K562 (cell line): ENCODE measurements around the gene MLLT1. TPM values are rescaled to one million over a fixed set of nuclear protein-coding genes. Genes with fewer than 3 reads are reported as not detected.

Source experiments
- ATAC-seq: fragments of 200-7000 bp; cut with Tn5 transposase; 3 replicates; pipeline ENCODE4 v1.9.1; 2020; ENCODE audit warnings: moderate library complexity
- BruUV-seq: library from RNA; stranded (reverse); fragments of 400-500 nt; replicated peaks from 2 replicates; lab custom pipeline; 2021; lab: Mats Ljungman, UMichigan
- CTCF ChIA-PET: fragments of 300-600 bp; formaldehyde crosslinking; extraction: SDS; loops from one replicate; lab custom pipeline; 2021; ENCODE audit warnings: low intra/inter-chr PET ratio; lab: Yijun Ruan, JAX
- POLR2A ChIA-PET: fragments of 300-600, 350-650 bp; sonication (Branson Sonifier 250); formaldehyde crosslinking; extraction: SDS; loops from one replicate; lab custom pipeline; 2021; ENCODE audit warnings: antibody characterized with exemption, inconsistent platforms; lab: Yijun Ruan, JAX
- DNase-seq, 4 experiments: peaks; one replicate each; pipeline versions ENCODE4 v3.0.0 to v3.0.0-alpha.2; 2011 to 2018; ENCODE audit warnings: low spot score in 3 of 4, mixed read lengths in 3 of 4; ENCODE audit errors: extremely low read depth in 1 of 4
- FAIRE-seq: peaks from 2 replicates; lab custom pipeline; 2011; peaks lifted over from hg19 to GRCh38; lab: Jason Lieb, UNC
- H2AFZ ChIP-seq: 2 replicates; pipeline ENCODE4 v1.6.0; 2011; ENCODE audit warnings: low read depth, low read length, control low read depth, inconsistent platforms
- H3K27ac ChIP-seq: fragments of 200-600 bp; 3 replicates; pipeline ENCODE4 v1.8.0; 2011; ENCODE audit warnings: low read depth, mild to moderate bottlenecking, control low read depth, inconsistent platforms, low read length, moderate library complexity, mixed read lengths; ENCODE audit errors: extremely low read depth
- H3K27me3 ChIP-seq, 2 experiments: fragments of 300-600 bp in 1 of 2; 2 replicates in 1 of 2; 3 replicates in 1 of 2; pipeline versions ENCODE4 v1.6.0 to v1.8.0; 2011; ENCODE audit warnings: inconsistent platforms in 2 of 2, low read length in 2 of 2, mild to moderate bottlenecking in 1 of 2, mixed read lengths in 1 of 2, moderate library complexity in 1 of 2; ENCODE audit not compliant: control insufficient read depth in 2 of 2, insufficient read depth in 2 of 2
- H3K36me3 ChIP-seq: fragments of 300-600 bp; 3 replicates; pipeline ENCODE4 v1.8.0; 2011; ENCODE audit warnings: mild to moderate bottlenecking, low read length, inconsistent platforms; ENCODE audit not compliant: control insufficient read depth, insufficient read depth
- H3K4me1 ChIP-seq, 2 experiments: fragments of 200-600 bp in 1 of 2; replicated peaks in 1 of 2; 2 replicates in 1 of 2; 3 replicates in 1 of 2; pipeline versions ENCODE4 v1.5.1 to v1.8.0; 2011; ENCODE audit warnings: inconsistent platforms in 2 of 2, low read length in 2 of 2, mild to moderate bottlenecking in 1 of 2, mixed read lengths in 1 of 2, moderate library complexity in 1 of 2; ENCODE audit not compliant: control insufficient read depth in 2 of 2, insufficient read depth in 2 of 2
- H3K4me2 ChIP-seq: 2 replicates; pipeline ENCODE4 v1.6.1; 2011; ENCODE audit warnings: low read length, control low read depth, inconsistent platforms, mixed read lengths; ENCODE audit not compliant: insufficient read depth
- H3K4me3 ChIP-seq: fragments of 200-600 bp; sonication (generic), shearing (Covaris generic); 2 replicates; pipeline ENCODE4 v1.5.1; 2016; ENCODE audit warnings: control low read depth, inconsistent platforms
- H3K79me2 ChIP-seq: fragments of 200-600 bp; 3 replicates; pipeline ENCODE4 v1.8.0; 2011; ENCODE audit warnings: low read length, inconsistent platforms; ENCODE audit not compliant: control insufficient read depth, insufficient read depth
- H3K9ac ChIP-seq, 2 experiments: 2 replicates each; pipeline versions ENCODE4 v1.6.0 to v1.6.1; 2011; ENCODE audit warnings: low read depth in 2 of 2, low read length in 2 of 2, control low read depth in 1 of 2, inconsistent platforms in 1 of 2, mild to moderate bottlenecking in 1 of 2, mixed read lengths in 1 of 2; ENCODE audit not compliant: insufficient read depth in 1 of 2
- H3K9me1 ChIP-seq: one replicate; pipeline ENCODE4 v1.6.0; 2011; ENCODE audit warnings: inconsistent platforms, mild to moderate bottlenecking, low read length, moderate library complexity; ENCODE audit not compliant: control insufficient read depth, insufficient read depth
- H3K9me3 ChIP-seq: replicated peaks from 2 replicates; pipeline ENCODE4 v1.5.1; 2011; ENCODE audit warnings: low read depth, low read length, inconsistent platforms; ENCODE audit not compliant: control insufficient read depth, insufficient read depth
- H4K20me1 ChIP-seq: replicated peaks from 2 replicates; pipeline ENCODE4 v1.6.1; 2011; ENCODE audit warnings: low read length, inconsistent platforms, mixed read lengths; ENCODE audit not compliant: control insufficient read depth, insufficient read depth
- BRD9 ChIP-seq: fragments of 450-650 bp; IDR thresholded peaks from 2 replicates; pipeline ENCODE4 v1.6.1; 2018; ENCODE audit warnings: low read depth; ENCODE audit not compliant: partially characterized antibody
- CBX2 ChIP-seq: fragments of 200-600 bp; sonication (generic); IDR thresholded peaks from one replicate; pipeline ENCODE4 v1.6.1; 2012; ENCODE audit warnings: mild to moderate bottlenecking, low read length, inconsistent platforms; ENCODE audit not compliant: insufficient read depth, poor library complexity, severe bottlenecking
- CBX3 ChIP-seq, 2 experiments: IDR thresholded peaks; 1 replicate in 1 of 2; 2 replicates in 1 of 2; pipeline ENCODE4 v1.6.1; 2012; ENCODE audit warnings: inconsistent platforms in 2 of 2, low read length in 2 of 2, borderline replicate concordance in 1 of 2, control low read depth in 1 of 2
- CTCFL ChIP-seq: IDR thresholded peaks from 2 replicates; pipeline ENCODE4 v1.6.1; 2011; ENCODE audit warnings: borderline replicate concordance, low read depth, mild to moderate bottlenecking, moderate library complexity, low read length; ENCODE audit not compliant: insufficient read depth, poor library complexity, severe bottlenecking
- HEY1 ChIP-seq: fragments of 250-450 bp; sonication (Bioruptor Pico); IDR thresholded peaks from 2 replicates; pipeline ENCODE4 v1.5.0; 2020; ENCODE audit warnings: mild to moderate bottlenecking, moderate library complexity, borderline replicate concordance
- JUNB ChIP-seq: fragments of 450-650 bp; formaldehyde crosslinking; conservative IDR thresholded peaks from 2 replicates; pipeline ENCODE4 v1.4.0; 2020; ENCODE audit warnings: mild to moderate bottlenecking
- MITF ChIP-seq: IDR thresholded peaks from 2 replicates; pipeline ENCODE4 v1.6.1; 2014; ENCODE audit warnings: antibody characterized with exemption
- NFATC3 ChIP-seq: fragments of 450-650 bp; IDR thresholded peaks from 2 replicates; pipeline ENCODE4 v1.6.1; 2017; ENCODE audit warnings: mild to moderate bottlenecking
- PCBP2 ChIP-seq: fragments of 200-400 bp; formaldehyde crosslinking; IDR thresholded peaks from 2 replicates; pipeline ENCODE4 v1.6.1; 2018; ENCODE audit warnings: low read length, low read depth, mild to moderate bottlenecking, moderate library complexity; ENCODE audit not compliant: poor library complexity, severe bottlenecking
- PYGO2 ChIP-seq: fragments of 450-650 bp; IDR thresholded peaks from 2 replicates; pipeline ENCODE4 v1.6.1; 2016; ENCODE audit warnings: mild to moderate bottlenecking, missing genetic modification characterization, moderate library complexity, missing compliant biosample characterization
- SP2 ChIP-seq: IDR thresholded peaks from 2 replicates; pipeline ENCODE4 v1.6.1; 2011; ENCODE audit warnings: mild to moderate bottlenecking, low read depth, low read length, moderate library complexity; ENCODE audit not compliant: poor library complexity, severe bottlenecking; ENCODE audit errors: extremely low read depth
- TCF7L2 ChIP-seq: fragments of 150-350 bp; IDR thresholded peaks from 2 replicates; pipeline ENCODE4 v1.6.1; 2016; ENCODE audit warnings: low read depth, mild to moderate bottlenecking, low read length, moderate library complexity
- ZNF12 ChIP-seq: sonication (generic); formaldehyde crosslinking; IDR thresholded peaks from 2 replicates; pipeline ENCODE4 v1.4.0; 2020; ENCODE audit warnings: mild to moderate bottlenecking, missing genetic modification reagents
- ZNF143 ChIP-seq: sonication (generic); formaldehyde crosslinking; IDR thresholded peaks from 2 replicates; pipeline ENCODE4 v1.9.0; 2022; ENCODE audit warnings: mild to moderate bottlenecking, missing genetic modification reagents
- ZNF24 ChIP-seq: fragments of 450-650 bp; IDR thresholded peaks from 2 replicates; pipeline ENCODE4 v1.6.1; 2016
- ZNF41 ChIP-seq: fragments of 250-450 bp; sonication (Bioruptor Pico); conservative IDR thresholded peaks from 2 replicates; pipeline ENCODE4 v1.4.0; 2020; ENCODE audit warnings: mild to moderate bottlenecking
- ZNF431 ChIP-seq: sonication (generic); formaldehyde crosslinking; IDR thresholded peaks from 2 replicates; pipeline ENCODE4 v1.8.0; 2022; ENCODE audit warnings: mild to moderate bottlenecking, missing genetic modification reagents
- ZNF583 ChIP-seq: fragments of 250-450 bp; sonication (Bioruptor Pico); IDR thresholded peaks from 2 replicates; pipeline ENCODE4 v1.4.0; 2020
- ZNF695 ChIP-seq: fragments of 450-650 bp; formaldehyde crosslinking; IDR thresholded peaks from 2 replicates; pipeline ENCODE4 v1.4.0; 2020; ENCODE audit warnings: mild to moderate bottlenecking, moderate library complexity
- WGBS: fragments of 100-300 bp; shearing (Covaris generic); methylation state at CpG from one replicate; pipeline ENCODE4 v1.1.6; 2016; ENCODE audit warnings: low coverage, mixed read lengths; ENCODE audit not compliant: insufficient coverage; ENCODE audit errors: missing lambda C conversion rate; 5-methylcytosine and 5-hydroxymethylcytosine counted together
- in situ Hi-C: fragments of 300-500 bp; cut with MboI; formaldehyde crosslinking; loops from 4 replicates; pipeline ENCODE4 v1.15.0; 2018; ENCODE audit warnings: inconsistent platforms, mixed read lengths
- intact Hi-C: fragments of 100-400 bp; cut with micrococcal nuclease; formaldehyde crosslinking; loops from 2 replicates; pipeline ENCODE4 v1.14.2; 2022
- polyA plus RNA-seq, 8 experiments: library from polyadenylated mRNA; depleted of rRNA in 4 of 8; stranded (reverse) in 5 of 8; unstranded in 3 of 8; fragments of >200 nt; fragmentation: Nextera tagmentation in 2 of 8; fragmentation: Illumina TruSeq in 1 of 8; extraction: Ambion mirVana in 2 of 8; extraction: Trizol in 1 of 8; gene quantifications; 2 replicates each; pipeline versions ENCODE4 v1.2.1 to v1.2.3, GENCODE V29; 2011 to 2014; ENCODE audit warnings: inconsistent platforms in 1 of 8, missing spikeins in 1 of 8
- total RNA-seq, 7 experiments: library from RNA; depleted of rRNA in 6 of 7; stranded (reverse); fragments of >200 nt in 6 of 7; fragmentation: Illumina TruSeq in 2 of 7; extraction: Trizol in 2 of 7; gene quantifications; 2 replicates each; pipeline versions ENCODE4 v1.2.1 to v1.2.3, GENCODE V29; 2011 to 2021; ENCODE audit warnings: low replicate concordance in 1 of 7

Gene MLLT1
- total and polyA plus RNA-seq, 9 of the 15 experiments (the other 6 are each of a cell fraction or from before 2014, with no cell fraction given) = 0.23 to 63.5 (median 15.4) TPM

DNA sequence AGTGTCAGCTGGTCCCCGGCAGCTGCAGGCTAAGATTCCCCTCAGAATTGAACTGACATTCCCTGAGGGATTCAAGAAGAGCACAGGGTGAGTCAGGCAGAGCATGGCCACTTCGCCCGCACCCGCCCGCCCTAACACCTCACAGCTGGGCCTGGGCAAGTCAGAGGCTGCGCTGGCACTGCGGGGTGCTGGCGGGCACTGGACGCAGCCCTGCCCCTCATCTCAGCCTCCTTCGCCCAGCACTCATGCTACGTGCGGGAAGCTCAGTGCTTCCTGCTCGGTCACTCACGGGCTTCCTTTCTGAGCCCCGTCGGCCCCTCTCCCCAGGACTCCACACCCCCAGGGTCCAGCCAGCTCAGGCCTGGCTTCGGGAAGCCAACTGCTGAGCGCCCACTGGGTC lies 56.9 kb downstream of the MLLT1 start:
- Histone ChIP-seq H2AFZ (no peak overlapping the region), H3K36me3 (peaks cover 78% of the 10 kb centered on the region; the same call in 1 of the 3 replicates), H3K27me3 (no peaks in the 10 kb centered on the region), H4K20me1 (no peaks in the 10 kb centered on the region; the same call in none of the 2 replicates), H3K79me2 (peaks cover 6% of the 10 kb centered on the region), H3K9me3 (no peaks in the 10 kb centered on the region), H3K9me1 (no peaks in the 10 kb centered on the region), H3K9ac (no peak overlapping the region), H3K4me1 (peaks cover 5 to 54% of the 10 kb centered on the region in 2 experiments; a peak in 4 of 5 replicates), H3K4me2 (no peak overlapping the region), H3K27ac (no peak overlapping the region), H3K4me3 (no peak overlapping the region)
- TF ChIP-seq ZNF24 (no peak), CTCFL (no peak), SP2 (no peak), BRD9 (no peak), CBX3 (IDR thresholded peaks at IDR 0.05; ENCODE audit: borderline replicate concordance in 1 of 2, low read length in 2 of 2) (no peak), PYGO2 (tag) (no peak), ZNF695 (CRISPR knock-in tag) (no peak), ZNF431 (CRISPR knock-in tag) (no peak), TCF7L2 (no peak), PCBP2 (no peak), MITF (no peak), NFATC3 (no peak), ZNF143 (CRISPR knock-in tag) (no peak), ZNF12 (CRISPR knock-in tag) (no peak), JUNB (CRISPR knock-in tag) (no peak), ZNF583 (CRISPR knock-in tag) (no peak), HEY1 (CRISPR knock-in tag) (no peak), ZNF41 (no peak), CBX2 (no peak)
- ChIA-PET CTCF (no interaction called here), POLR2A (interaction anchor here (0.6 to 1.1 kb wide), 5 partner anchors 49 to 508 kb away, joined by 3 to 5 read pairs (median 3); partner anchors contain the start of gene GTF2F1)
- ATAC-seq (no peak), DNase-seq (no peak), FAIRE-seq (no peak)
- WGBS = 96% methylated on average over 14 of the region's 18 CpGs
- intact Hi-C loops = no loop called here
- BruUV-seq = no TSS peak
- in situ Hi-C loops = no loop called here
